Suppressor macrophage treated with lipopolysaccharide for 1 hour (primary cell): Measurements from ENCODE around the gene SLC18A3.

Experiments used
- DNase-seq, 3 donors: peaks; one replicate each; pipeline ENCODE4 v3.0.0-alpha.2; 2020 to 2022

SLC18A3 gene

GRCh38 chr10:49652421-49653272 is 42.5 kb downstream of the SLC18A3 start:
- DNase-seq, result no peak

- no peak for DNase-seq
Observed at GRCh38 chr10:49653273-49653929, 43.3 kb downstream of the SLC18A3 start.

- DNase-seq, result no peak
Observed at GRCh38 chr10:49654036-49654693, 44.1 kb downstream of the SLC18A3 start.

GRCh38 chr10:49655099-49655498 is 45.0 kb downstream of the SLC18A3 start:
- DNase-seq, result no peak

- DNase-seq, result no peak
Observed at GRCh38 chr10:49656845-49657493, 46.9 kb downstream of the SLC18A3 start.

GRCh38 chr10:49657606-49658005 is 47.5 kb downstream of the SLC18A3 start:
- DNase-seq, result no peak

GRCh38 chr10:49661140-49661856 is 51.2 kb downstream of the SLC18A3 start:
- no peak for DNase-seq
